Neural cell (in vitro differentiated cells): ENCODE data around the gene AK5. TPM values are rescaled to one million over a fixed set of nuclear protein-coding genes. Genes with fewer than 3 reads are reported as not detected.

Experiments used
- H2AFZ ChIP-seq: fragments of 200-600, 300-800 bp; sonication (generic), shearing (Covaris generic); 2 replicates; pipeline ENCODE4 v1.6.0; 2014; ENCODE audit warnings: low read depth, mild to moderate bottlenecking, antibody characterized with exemption, low read length, moderate library complexity
- H3F3A ChIP-seq: fragments of 200-600 bp; shearing (Covaris generic); 2 replicates; pipeline ENCODE4 v1.6.1; 2016; ENCODE audit warnings: mild to moderate bottlenecking, moderate library complexity, mixed read lengths, antibody characterized with exemption, low read length; ENCODE audit not compliant: insufficient read depth, poor library complexity, severe bottlenecking
- H3K27ac ChIP-seq: fragments of 200-600, 300-800 bp; sonication (generic), shearing (Covaris generic); 2 replicates; pipeline ENCODE4 v1.5.1; 2014; ENCODE audit warnings: mild to moderate bottlenecking, low read length, moderate library complexity
- H3K27me3 ChIP-seq: fragments of 300-800, 200-600 bp; sonication (generic), shearing (Covaris generic); 2 replicates; pipeline ENCODE4 v1.6.0; 2014; ENCODE audit warnings: mild to moderate bottlenecking, low read depth, low read length, moderate library complexity; ENCODE audit not compliant: insufficient read depth
- H3K36me3 ChIP-seq: fragments of 300-800, 200-600 bp; sonication (generic), shearing (Covaris generic); 2 replicates; pipeline ENCODE4 v1.5.1; 2014; ENCODE audit warnings: mild to moderate bottlenecking, antibody characterized with exemption, low read length, moderate library complexity; ENCODE audit not compliant: insufficient read depth
- H3K4me2 ChIP-seq: fragments of 300-800, 200-600 bp; sonication (generic), shearing (Covaris generic); 2 replicates; pipeline ENCODE4 v1.6.0; 2014; ENCODE audit warnings: mild to moderate bottlenecking, low read length
- H3K4me3 ChIP-seq: fragments of 300-800, 200-600 bp; sonication (generic), shearing (Covaris generic); 2 replicates; pipeline ENCODE4 v1.5.1; 2014; ENCODE audit warnings: mild to moderate bottlenecking, low read length, moderate library complexity
- H3K79me2 ChIP-seq: fragments of 200-600 bp; shearing (Covaris generic); replicated peaks from 2 replicates; pipeline ENCODE4 v1.6.0; 2014; ENCODE audit warnings: mild to moderate bottlenecking, low read length, moderate library complexity; ENCODE audit not compliant: insufficient read depth
- H3K9ac ChIP-seq: fragments of 300-800, 200-600 bp; sonication (generic), shearing (Covaris generic); 2 replicates; pipeline ENCODE4 v1.6.1; 2016; ENCODE audit warnings: mild to moderate bottlenecking, low read length, mixed read lengths
- H3K9me2 ChIP-seq: fragments of 200-600 bp; shearing (Covaris generic); 2 replicates; pipeline ENCODE4 v1.6.1; 2016; ENCODE audit warnings: mild to moderate bottlenecking, low read length, mixed read lengths; ENCODE audit not compliant: insufficient read depth
- H3K9me3 ChIP-seq: fragments of 200-600, 300-800 bp; sonication (generic), shearing (Covaris generic); 2 replicates; pipeline ENCODE4 v1.6.1; 2016; ENCODE audit warnings: mild to moderate bottlenecking, mixed run types, low read length, moderate library complexity, mixed read lengths
- H4K20me1 ChIP-seq: fragments of 200-600 bp; shearing (Covaris generic); 2 replicates; pipeline ENCODE4 v1.6.1; 2016; ENCODE audit warnings: mild to moderate bottlenecking, mixed run types; ENCODE audit not compliant: insufficient read depth
- CTCF ChIP-seq: fragments of 450-650 bp; IDR thresholded peaks from 2 replicates; pipeline ENCODE4 v1.5.1; 2014; ENCODE audit warnings: antibody characterized with exemption, mild to moderate bottlenecking, moderate library complexity; ENCODE audit not compliant: poor library complexity, severe bottlenecking
- EP300 ChIP-seq: fragments of 450-650 bp; conservative IDR thresholded peaks from 2 replicates; pipeline ENCODE4 v1.6.1; 2014; ENCODE audit warnings: antibody characterized with exemption, mild to moderate bottlenecking, moderate library complexity; ENCODE audit not compliant: poor library complexity, severe bottlenecking
- EZH2 ChIP-seq: fragments of 200-600, 300-800 bp; shearing (Covaris generic), sonication (generic); IDR thresholded peaks from 2 replicates; pipeline ENCODE4 v1.6.1; 2014; ENCODE audit warnings: antibody characterized with exemption, low read length, borderline replicate concordance, mild to moderate bottlenecking; ENCODE audit not compliant: insufficient read depth, poor library complexity, severe bottlenecking
- MXI1 ChIP-seq: fragments of 450-650 bp; conservative IDR thresholded peaks from 2 replicates; pipeline ENCODE4 v1.6.1; 2014; ENCODE audit warnings: antibody characterized with exemption, mild to moderate bottlenecking; ENCODE audit not compliant: poor library complexity, severe bottlenecking
- POLR2AphosphoS5 ChIP-seq: IDR thresholded peaks from 2 replicates; pipeline ENCODE4 v1.6.1; 2012
- RAD21 ChIP-seq: fragments of 450-650 bp; conservative IDR thresholded peaks from 2 replicates; pipeline ENCODE4 v1.6.1; 2014; ENCODE audit warnings: antibody characterized with exemption, mild to moderate bottlenecking, moderate library complexity
- REST ChIP-seq: IDR thresholded peaks from 2 replicates; pipeline ENCODE4 v1.6.1; 2012; ENCODE audit warnings: borderline replicate concordance
- SMC3 ChIP-seq: fragments of 450-650 bp; conservative IDR thresholded peaks from 2 replicates; pipeline ENCODE4 v1.6.1; 2014; ENCODE audit warnings: antibody characterized with exemption, mild to moderate bottlenecking, moderate library complexity; ENCODE audit not compliant: poor library complexity
- TAF1 ChIP-seq: IDR thresholded peaks from 2 replicates; pipeline ENCODE4 v1.6.1; 2012; ENCODE audit warnings: low read depth
- polyA plus RNA-seq: library from polyadenylated mRNA; depleted of rRNA; stranded (reverse); fragments of >200 nt; gene quantifications from 2 replicates; pipeline ENCODE4 v1.2.3, GENCODE V29; 2014

Gene AK5
- polyA plus RNA-seq, 1 donor from 2014 or later = 7.1 TPM

DNA sequence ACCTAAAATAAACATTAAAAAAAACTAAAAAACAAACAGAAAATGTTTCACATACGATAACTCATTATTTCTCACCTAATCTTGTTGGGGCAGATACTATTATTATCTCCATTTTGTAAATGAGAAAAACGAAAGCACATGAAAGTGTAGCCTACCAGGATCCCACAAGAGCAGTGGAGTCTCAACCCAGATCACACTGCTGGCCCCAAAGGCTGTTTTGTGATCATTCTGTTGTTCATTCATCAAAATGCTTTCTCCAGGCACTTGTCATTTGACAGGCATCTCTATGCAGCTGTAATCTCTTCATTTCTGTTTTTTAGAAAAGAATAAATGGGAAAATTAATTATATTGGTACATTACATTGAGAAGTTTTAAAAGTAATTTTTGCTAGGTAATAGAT lies 67.5 kb downstream of the AK5 start:
- TF ChIP-seq POLR2AphosphoS5 (no peak), MXI1 (no peak), TAF1 (no peak), EP300 (no peak), CTCF (no peak), RAD21 (no peak), SMC3 (no peak), EZH2 (no peak), REST (no peak)
- Histone ChIP-seq H3K4me3 (no peak overlapping the region), H3K36me3 (no peaks in the 10 kb centered on the region), H3K9me3 (no peaks in the 10 kb centered on the region), H3K9ac (no peak overlapping the region), H3K9me2 (no peaks in the 10 kb centered on the region), H4K20me1 (no peaks in the 10 kb centered on the region), H3K27me3 (no peaks in the 10 kb centered on the region), H2AFZ (no peak overlapping the region), H3F3A (no peaks in the 10 kb centered on the region), H3K4me2 (no peak overlapping the region), H3K27ac (no peak overlapping the region), H3K79me2 (no peaks in the 10 kb centered on the region)

DNA sequence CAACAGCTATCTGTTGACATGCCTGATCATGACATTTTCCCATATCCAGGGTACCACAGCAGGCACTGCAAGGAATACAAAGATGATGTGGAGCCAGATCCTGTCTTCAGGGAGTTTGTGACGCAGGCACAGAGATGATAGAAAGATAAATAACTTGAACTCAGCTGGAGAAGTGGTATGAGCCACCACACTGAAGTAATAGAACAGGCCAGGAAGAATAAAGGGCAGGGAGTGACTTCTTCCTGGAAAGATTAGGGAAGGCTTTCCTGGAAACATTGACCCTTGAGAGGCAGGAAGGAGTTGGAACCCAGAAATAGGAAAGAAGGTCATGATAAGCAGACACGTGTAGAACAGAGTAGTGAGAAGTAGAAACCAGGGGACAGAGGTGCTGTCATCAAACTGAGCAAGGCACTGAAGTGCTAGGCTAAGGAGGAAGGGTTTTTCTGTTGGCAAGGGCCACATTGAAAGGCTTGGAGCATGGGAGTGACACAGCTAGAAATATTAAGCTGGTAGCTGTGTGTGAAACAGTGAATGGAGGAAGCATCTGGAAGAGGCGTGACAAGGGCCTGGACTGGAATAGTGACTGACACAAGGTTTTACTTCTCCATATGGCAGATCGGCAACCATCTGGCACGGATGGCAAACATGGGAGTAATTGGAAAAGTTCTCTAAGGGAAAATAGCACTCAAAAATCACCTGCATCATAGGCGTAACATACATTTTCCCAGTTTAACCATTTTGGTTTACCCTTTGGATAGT lies 68.4 kb downstream of the AK5 start:
- no peaks in the 10 kb centered on the region for H3K36me3 ChIP-seq
- H4K20me1 ChIP-seq = no peaks in the 10 kb centered on the region
- H3F3A ChIP-seq = no peaks in the 10 kb centered on the region
- H3K4me3 ChIP-seq = no peak overlapping the region
- no peak for TF ChIP-seq TAF1
- TF ChIP-seq MXI1 = no peak
- no peak overlapping the region for H3K4me2 ChIP-seq
- no peaks in the 10 kb centered on the region for H3K27me3 ChIP-seq
- H3K79me2 ChIP-seq = no peaks in the 10 kb centered on the region
- no peak overlapping the region for H2AFZ ChIP-seq
- H3K9ac ChIP-seq = no peak overlapping the region
- no peak overlapping the region for H3K27ac ChIP-seq
- no peaks in the 10 kb centered on the region for H3K9me2 ChIP-seq
- H3K9me3 ChIP-seq = no peaks in the 10 kb centered on the region
